Measurements from ENCODE around the gene CEP85.
"Not testable (repeated sequence)": the region's sequence is repeated elsewhere in the genome, so short reads cannot be mapped to it uniquely, and the experiment has no call there.

The CEP85 gene

DNA sequence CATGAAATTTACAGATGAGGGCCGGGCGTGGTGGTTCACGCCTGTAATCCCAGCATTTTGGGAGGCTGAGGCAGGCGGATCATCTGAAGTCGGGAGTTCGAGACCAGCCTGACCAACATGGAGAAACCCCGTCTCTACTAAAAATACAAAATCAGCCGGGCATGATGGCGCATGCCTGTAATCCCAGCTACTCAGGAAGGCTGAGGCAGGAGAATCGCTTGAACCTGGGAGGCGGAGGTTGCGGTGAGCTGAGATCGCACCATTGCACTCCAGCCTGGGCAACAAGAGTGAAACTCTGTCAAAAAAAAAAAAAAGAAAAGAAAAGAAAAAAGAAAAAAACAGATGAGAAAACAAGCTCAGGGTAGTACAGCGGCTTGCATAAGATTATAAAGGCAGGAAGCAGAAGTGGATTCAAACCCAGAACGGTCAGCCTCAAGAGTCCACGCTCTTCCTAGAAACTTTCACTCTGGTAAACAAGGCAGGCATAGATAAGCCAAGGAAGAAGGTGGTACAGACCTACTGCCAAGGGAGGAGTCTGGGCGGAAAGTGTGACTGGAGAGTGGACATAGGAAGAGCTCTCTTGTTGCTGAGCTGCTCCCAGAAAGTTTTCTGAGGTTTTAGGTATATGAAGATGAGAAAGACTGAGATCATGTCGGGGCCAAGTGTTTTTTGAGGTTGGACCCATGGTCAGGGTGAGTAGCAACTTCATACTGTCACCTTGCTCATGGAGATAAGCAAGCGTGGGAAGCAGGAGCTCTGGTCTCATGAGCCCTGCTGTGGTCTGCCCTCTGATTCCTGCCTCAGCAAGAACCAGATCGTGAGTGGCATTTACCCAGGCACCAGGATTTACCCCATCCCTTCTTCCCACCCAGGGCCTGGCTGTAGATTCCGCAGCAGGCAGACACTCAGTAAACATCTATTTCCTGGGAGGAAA, 74.2 kb downstream of the CEP85 start:
- FAIRE-seq; DNase-seq (ENCODE audit: insufficient read length, low spot score): not testable (repeated sequence)

DNA sequence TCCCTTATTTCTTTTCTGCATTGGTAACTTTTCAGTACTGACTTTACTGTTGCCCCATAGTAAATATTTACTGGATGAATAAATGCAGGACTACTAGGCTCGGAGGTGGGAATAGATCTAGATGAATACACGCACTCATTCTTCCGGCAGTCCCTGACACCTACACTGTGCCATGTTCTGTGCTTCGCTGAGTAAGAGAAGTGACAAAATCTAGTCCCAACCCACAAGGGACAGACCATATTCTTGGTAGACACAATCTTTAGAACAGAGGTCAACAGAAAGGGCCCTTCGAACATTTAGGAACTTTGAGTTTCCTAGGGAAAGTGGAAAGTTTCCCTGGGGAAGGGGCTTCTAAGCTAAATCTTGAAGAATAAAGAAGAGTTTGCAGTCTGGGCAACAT, 80.5 kb downstream of the CEP85 start:
- peak; percentile 65 for FAIRE-seq
- no peak for DNase-seq (ENCODE audit: insufficient read length, low spot score)

DNA sequence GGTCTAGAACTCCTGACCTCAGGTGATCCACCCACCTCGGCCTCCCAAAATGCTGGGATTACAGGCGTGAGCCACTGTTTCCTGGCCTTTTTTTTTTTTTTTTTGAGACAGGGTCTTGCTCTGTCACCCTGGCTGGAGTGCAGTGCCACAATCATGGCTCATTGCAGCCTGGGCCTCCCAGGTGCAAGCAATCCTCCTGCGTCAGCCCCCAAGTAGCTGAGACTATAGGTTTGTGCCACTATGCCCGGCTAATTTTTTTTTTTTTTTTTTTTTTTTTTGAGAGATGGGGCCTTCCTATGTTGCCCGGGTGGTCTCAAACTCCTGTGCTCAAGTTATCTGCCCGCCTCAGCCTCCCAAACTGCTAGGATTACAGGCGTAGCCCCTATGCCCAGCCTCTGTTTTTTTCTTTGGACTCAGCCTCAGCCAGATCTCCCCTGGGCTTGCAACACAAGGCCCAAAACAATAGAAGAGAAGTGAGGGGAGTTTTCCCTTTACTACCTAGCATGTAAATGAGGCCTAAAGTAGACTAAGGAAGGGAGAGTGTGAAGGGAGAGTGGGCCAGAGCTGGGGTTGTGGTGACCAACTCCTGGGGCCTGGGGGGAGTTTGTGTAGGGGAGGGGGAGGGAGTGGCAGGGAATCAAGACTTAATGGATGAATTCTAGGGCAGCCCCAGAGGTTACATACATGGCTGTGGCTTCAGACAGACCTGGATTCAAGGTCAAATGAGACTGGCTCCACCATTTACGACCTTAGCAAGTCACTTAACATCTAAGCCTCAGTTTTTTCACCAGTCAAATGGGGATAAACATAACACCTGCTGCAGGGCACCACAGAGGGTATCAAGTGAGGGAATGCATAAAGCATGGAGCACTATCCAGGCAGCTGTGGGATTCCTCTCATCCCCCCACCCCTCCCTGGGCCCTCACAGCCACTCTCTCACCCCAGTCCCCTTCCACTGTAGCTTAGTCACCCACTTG, 82.2 kb downstream of the CEP85 start:
- DNase-seq (ENCODE audit: insufficient read length, low spot score) = no peak
- FAIRE-seq = peak; percentile 81

DNA sequence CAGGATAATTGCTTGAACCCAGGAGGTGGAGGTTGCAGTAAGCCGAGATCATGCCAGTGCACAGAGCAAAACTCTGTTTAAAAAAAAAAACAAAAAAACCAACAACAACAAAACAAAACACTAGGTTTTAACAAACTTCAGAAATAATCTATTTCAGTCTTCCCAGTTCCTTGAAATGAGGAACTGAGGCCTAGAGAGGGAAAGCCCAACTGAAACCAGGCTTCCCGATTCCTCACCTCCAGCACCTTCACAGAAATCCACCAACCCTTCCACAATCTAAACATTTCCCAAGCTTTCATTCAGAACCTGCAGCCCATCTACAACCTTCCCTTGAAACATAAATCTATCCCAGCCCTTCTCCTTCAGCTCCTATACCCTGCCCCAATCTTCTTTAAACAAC, 83.1 kb downstream of the CEP85 start:
- FAIRE-seq = no peak
- no peak for DNase-seq (ENCODE audit: insufficient read length, low spot score)

DNA sequence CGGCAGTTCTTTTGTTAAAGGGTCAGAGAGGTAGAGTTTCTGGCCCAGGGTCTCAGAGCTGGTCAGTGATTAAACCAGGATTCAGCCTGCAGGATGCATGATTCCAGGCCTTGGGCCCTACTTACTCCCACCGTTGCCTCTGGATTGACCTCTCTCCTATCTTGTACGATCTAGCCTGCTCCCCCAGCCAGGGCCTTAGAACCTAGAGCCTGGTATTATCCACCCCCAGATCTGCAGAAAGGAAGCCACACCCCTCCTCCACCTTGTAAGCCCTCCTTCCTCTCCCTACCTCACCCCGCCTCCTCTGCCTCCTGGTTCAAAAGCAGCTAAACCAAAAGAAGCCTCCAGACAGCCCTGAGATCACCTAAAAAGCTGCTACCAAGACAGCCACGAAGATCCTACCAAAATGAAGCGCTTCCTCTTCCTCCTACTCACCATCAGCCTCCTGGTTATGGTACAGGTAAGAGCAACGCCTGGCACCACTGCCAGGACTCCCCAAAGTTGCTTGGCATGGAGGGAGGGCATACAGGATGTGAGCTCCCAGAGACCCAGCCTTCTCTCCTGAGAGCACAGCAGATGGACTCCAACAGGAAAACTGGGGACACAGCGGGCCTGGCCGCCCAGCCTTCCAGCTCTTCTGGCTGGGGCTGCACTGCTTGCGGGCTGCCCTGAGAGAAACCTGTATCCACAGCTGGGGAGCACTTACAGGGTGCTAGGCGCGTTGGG, 83.8 kb downstream of the CEP85 start, which contains the start of gene CD52:
TSS of gene CD52 (plus strand) at position 347 of the 726 bp plus-strand sequence. CDS start at position 407, 60 bp downstream.
- DNase-seq (ENCODE audit: insufficient read length, low spot score) (peak; percentile 56), FAIRE-seq (peak; percentile 100)

DNA sequence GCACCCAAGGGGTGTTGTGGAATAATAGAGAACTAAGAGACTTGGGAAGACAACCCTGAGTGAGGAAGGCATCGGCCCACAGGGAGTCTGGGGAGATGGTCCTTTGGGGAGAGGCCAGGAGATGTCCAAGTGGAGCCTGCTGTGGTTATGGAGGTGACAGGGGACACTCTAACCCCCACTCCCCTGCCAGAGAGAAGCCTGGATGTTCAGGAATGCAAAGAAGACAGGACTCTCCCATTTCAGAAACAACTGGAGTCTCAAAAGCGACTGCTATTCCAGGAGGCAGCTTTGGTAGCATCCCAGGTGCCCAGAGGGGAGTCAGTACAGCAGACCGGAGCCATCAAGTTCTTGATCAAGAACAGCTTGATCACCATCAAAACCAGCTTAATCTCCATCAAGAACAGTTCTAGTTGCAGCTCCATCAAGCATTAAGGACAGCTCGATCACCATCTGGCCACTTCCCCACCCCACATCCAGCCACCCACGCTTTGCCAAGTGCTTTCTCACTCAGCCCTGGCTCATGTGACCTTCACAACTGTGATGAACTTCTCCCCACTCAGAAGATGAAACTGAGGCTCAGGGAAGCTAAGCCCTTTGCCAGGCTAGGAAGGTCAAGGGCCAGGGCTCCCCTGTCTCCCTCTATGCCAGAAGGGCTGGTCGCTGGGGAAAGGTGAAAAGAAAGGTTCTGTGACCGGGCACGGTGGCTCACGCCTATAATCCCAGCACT, 84.5 kb downstream of the CEP85 start:
- peak; percentile 93 for FAIRE-seq
- no peak for DNase-seq (ENCODE audit: insufficient read length, low spot score)

DNA sequence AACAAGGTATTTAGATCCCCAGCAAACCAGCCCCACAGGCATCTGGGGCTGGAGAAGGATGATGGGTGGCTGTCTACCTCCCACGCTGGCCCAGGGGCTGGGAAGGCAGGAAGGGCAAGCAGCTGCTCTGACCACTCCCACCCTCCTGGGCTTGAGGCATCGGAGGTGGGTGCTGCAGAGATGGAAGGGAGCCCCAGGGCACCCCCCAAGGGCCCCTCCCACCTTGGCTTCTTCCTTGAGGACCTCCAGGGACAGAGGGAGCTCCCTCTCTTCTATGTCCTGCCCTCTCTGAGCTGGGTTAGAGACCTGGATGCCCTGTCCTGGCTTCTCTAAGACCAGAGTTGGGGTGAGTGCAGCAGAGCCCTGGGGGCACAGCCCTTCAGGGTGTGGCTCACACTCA, 86.9 kb downstream of the CEP85 start:
- DNase-seq (ENCODE audit: insufficient read length, low spot score) (no peak), FAIRE-seq (peak; percentile 14)

DNA sequence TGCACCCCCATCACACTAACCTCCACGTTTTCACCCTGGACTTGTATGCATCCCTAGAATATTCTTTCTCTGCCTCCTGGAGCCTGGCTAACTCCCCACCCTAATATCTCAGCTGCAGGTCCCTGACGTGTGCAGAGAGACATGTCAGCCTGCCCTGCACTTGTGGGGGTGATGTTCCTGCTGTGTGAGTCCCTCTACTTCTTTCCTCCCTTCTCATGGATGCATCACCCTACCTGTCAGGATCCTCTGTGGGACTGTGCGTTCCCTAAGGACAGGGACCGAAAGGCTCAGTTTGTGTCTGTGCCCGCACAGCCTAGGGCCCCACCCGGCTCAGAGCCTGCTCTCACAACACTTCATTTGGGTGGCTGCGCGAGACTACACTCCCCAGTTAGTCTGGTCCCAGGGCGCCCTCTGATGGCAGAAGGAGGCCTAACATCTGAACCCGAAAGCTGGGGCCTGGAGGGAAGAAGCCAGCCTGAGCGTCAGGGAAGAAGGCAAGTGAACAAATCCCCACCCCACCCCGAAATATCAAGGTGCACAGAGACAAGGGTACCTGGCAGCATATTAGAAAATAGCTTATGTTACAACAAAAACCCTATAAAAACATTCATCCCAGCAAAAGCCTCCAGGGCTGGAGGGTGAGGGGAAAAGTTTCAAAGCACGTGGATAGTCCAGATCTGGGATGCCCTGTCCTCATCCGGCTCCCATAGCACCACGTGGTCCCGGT, 87.5 kb downstream of the CEP85 start:
- peak; percentile 96 for FAIRE-seq

DNA sequence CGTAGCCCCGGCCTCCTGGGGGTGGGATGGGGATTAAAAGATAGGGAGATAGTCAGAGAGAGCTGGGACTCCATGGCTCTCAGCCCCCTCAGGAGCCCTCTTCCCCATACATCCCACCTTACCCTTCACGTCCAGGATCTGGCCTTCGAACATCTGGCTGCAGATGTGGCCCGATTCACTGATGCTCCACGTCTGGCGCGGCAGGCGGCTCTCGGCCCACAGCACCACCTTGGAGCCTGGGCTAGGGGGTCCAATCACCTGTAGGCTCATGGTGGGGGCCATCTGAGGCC, 88.0 kb downstream of the CEP85 start:
- FAIRE-seq (no peak), DNase-seq (ENCODE audit: insufficient read length, low spot score) (no peak)

More for the DNA sequence above, 87.5 kb downstream of the CEP85 start:
- peak; percentile 91 for DNase-seq (ENCODE audit: insufficient read length, low spot score)

DNA sequence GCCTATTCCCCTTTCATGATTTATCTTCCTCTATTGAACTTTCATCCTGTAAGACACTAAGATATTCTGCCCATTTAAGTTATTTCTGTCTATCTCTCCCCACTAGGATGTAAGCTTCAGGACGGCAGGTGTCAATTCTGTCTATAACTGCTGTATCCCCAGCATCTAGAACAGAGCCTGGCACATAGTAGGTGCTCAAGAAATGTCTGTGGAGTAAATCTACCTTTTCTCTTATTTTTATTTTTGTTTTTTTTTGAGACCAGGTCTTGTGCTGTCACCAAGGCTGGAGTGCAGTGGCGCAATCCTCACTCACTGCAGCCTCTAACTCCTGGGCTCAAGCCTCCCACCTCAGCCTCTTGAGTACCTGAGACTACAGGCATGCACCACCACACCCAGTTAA, 89.4 kb downstream of the CEP85 start:
- DNase-seq (ENCODE audit: insufficient read length, low spot score) (no peak), FAIRE-seq (no peak)

DNA sequence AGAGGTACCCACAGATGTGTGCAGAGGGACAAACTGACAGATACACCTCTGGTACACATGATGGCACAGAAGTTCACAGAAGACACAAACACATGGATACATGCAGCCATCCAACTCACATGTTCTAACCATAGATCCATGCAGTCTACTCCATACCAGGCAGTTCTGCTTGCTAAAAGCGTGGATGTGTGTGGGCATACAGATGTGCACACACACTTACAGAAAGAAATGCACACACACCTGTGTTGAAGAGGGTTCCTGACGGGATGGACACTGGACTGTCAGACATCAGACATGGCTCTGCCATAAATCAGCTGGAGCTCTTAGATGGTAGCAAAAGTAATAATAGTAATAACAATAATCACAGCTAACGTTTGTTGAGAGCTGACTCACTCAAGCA, 90.5 kb downstream of the CEP85 start:
- no peak for FAIRE-seq

DNA sequence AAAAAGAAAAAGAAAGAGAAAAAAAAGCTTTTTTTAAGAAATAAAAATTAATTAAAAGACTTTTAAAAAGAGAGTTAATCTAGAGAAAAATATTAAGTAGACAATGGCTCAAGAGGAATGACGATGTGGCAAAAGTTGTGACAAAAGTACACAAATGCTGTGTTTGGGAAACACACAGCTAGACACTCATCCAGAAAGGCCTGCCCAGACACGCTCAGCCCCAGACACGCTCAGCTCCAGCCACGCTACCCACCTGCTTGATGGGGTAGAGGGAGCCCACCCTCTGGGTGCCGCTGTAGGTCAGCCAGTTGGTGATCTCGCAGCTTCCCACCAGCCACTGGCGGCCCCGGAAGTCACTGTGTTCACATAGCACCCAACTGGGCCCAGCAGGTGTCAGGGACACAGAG, 94.0 kb downstream of the CEP85 start:
- DNase-seq (ENCODE audit: insufficient read length, low spot score) (no peak), FAIRE-seq (no peak)

More for the DNA sequence above, 90.5 kb downstream of the CEP85 start:
- no peak for DNase-seq (ENCODE audit: insufficient read length, low spot score)

All from GM19239 (cell line).